ENCODE data around the gene DOCK9. TPM values are rescaled to one million over a fixed set of nuclear protein-coding genes. Genes with fewer than 3 reads are reported as not detected.

Gene DOCK9
- total RNA-seq, 1 donor from 2014 or later, result 153 TPM

- Histone ChIP-seq H3K27ac (no peak overlapping the region), H3K36me3 (peaks cover 91% of the 10 kb centered on the region), H3K9me3 (no peaks in the 10 kb centered on the region), H3K4me1 (no peaks in the 10 kb centered on the region), H3K4me3 (no peak overlapping the region), H3K27me3 (ENCODE audit: low read depth) (no peaks in the 10 kb centered on the region)
- no peak for DNase-seq
- no peak for ATAC-seq
- TF ChIP-seq, protein P1, sequence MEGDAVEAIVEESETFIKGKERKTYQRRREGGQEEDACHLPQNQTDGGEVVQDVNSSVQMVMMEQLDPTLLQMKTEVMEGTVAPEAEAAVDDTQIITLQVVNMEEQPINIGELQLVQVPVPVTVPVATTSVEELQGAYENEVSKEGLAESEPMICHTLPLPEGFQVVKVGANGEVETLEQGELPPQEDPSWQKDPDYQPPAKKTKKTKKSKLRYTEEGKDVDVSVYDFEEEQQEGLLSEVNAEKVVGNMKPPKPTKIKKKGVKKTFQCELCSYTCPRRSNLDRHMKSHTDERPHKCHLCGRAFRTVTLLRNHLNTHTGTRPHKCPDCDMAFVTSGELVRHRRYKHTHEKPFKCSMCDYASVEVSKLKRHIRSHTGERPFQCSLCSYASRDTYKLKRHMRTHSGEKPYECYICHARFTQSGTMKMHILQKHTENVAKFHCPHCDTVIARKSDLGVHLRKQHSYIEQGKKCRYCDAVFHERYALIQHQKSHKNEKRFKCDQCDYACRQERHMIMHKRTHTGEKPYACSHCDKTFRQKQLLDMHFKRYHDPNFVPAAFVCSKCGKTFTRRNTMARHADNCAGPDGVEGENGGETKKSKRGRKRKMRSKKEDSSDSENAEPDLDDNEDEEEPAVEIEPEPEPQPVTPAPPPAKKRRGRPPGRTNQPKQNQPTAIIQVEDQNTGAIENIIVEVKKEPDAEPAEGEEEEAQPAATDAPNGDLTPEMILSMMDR (IDR thresholded peaks at IDR 0.05), result no peak
- intact Hi-C loops (cut with DNase I), result no loop called here
Observed at GRCh38 chr13:98804336-98804855, 173.5 kb downstream of the DOCK9 start.

- no peak overlapping the region for H3K4me3 ChIP-seq
- DNase-seq, result no peak
- no peak for ATAC-seq
- no peaks in the 10 kb centered on the region for H3K9me3 ChIP-seq
- H3K27me3 ChIP-seq (ENCODE audit: low read depth), result no peaks in the 10 kb centered on the region
- TF ChIP-seq, protein P1 (IDR thresholded peaks at IDR 0.05), result no peak
- no peaks in the 10 kb centered on the region for H3K4me1 ChIP-seq
- peaks cover 91% of the 10 kb centered on the region for H3K36me3 ChIP-seq
- no peak overlapping the region for H3K27ac ChIP-seq
- intact Hi-C loops (cut with DNase I), result no loop called here
Observed at GRCh38 chr13:98803921-98804320, 173.9 kb downstream of the DOCK9 start.

- DNase-seq (no peak), ATAC-seq (no peak)
- TF ChIP-seq, protein P1 (IDR thresholded peaks at IDR 0.05), result no peak
- Histone ChIP-seq H3K27me3 (ENCODE audit: low read depth) (no peaks in the 10 kb centered on the region), H3K9me3 (no peaks in the 10 kb centered on the region), H3K27ac (no peak overlapping the region), H3K4me1 (no peaks in the 10 kb centered on the region), H3K4me3 (no peak overlapping the region), H3K36me3 (peaks cover 92% of the 10 kb centered on the region)
- intact Hi-C loops (cut with DNase I), result no loop called here
Observed at GRCh38 chr13:98803111-98803561, 174.7 kb downstream of the DOCK9 start.

DNA sequence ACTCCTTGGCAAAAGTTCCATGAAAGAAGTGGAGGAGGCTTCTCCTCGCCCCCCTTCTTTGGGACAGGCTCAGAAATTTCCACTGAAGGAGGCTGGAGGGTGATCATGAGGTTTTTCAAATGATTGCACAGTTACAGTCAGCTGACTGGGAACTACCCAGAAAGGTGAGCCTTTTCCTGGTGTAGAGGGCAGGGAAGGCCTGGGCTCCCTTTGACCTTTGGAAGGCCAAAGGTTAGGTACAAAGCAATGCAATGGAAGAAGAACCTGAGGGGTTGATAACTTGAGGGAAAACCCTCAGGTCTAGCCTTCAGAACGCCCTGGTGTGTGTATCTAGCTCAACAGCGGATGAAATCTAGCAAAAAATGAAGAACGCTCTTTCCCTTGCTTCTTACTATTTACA lies 175.3 kb downstream of the DOCK9 start:
- Histone ChIP-seq H3K4me3 (no peak overlapping the region), H3K36me3 (peaks cover 92% of the 10 kb centered on the region), H3K4me1 (no peaks in the 10 kb centered on the region), H3K9me3 (no peaks in the 10 kb centered on the region), H3K27ac (no peak overlapping the region), H3K27me3 (ENCODE audit: low read depth) (no peaks in the 10 kb centered on the region)
- ATAC-seq, result no peak
- TF ChIP-seq, protein P1 (IDR thresholded peaks at IDR 0.05), result no peak
- intact Hi-C loops (cut with DNase I), result no loop called here
- DNase-seq, result no peak

DNA sequence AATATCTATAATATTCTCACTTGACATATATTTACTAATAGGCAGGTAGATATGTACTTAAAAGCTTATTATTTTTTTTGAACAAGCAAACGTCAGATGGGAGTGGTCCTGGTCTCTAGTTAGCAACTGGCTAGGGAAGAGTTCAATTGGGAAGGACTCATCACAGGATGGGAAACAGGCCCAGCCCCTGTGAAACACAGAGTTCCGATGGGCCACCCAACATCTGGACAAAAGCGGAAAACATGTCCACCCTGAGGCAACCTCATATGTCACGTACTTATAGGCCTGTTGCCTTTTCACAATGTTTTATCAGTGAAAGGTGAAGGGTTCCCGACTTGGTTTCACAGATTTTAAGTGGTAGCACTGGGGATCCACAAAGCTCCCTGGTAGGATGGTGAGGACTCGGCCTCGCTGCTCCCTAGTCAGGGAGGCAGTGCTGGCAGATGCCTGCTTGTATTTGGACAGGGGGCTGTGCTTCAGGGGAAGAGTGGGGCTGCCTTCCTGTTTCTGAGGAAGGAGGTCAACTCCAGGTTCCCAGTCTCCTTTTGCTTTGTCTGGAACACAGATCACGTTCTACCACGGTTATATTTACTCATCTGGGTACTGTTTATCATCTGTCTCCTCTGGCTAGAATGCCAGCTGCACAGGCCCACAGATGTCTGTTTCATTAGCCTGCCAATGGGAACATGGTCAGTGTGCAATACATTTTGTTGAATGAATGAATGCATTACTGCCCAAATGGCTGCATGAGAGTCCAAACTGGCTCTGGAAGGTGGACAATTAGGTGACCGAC lies 176.0 kb downstream of the DOCK9 start:
- DNase-seq (no peak), ATAC-seq (peak in 1 of 2 donors; percentile 35)
- Histone ChIP-seq H3K27me3 (ENCODE audit: low read depth) (no peaks in the 10 kb centered on the region), H3K4me3 (no peak overlapping the region), H3K36me3 (peaks cover 92% of the 10 kb centered on the region), H3K9me3 (no peaks in the 10 kb centered on the region), H3K4me1 (no peaks in the 10 kb centered on the region), H3K27ac (no peak overlapping the region)
- TF ChIP-seq, protein P1 (IDR thresholded peaks at IDR 0.05), result no peak
- intact Hi-C loops (cut with DNase I), result no loop called here
